Panc1 (cell line): ENCODE data around the gene FHIT.

Experiments used
- CTCF ChIP-seq: fragments of 450-650 bp; IDR thresholded peaks from 2 replicates; pipeline ENCODE4 v1.5.1; 2017; ENCODE audit warnings: mild to moderate bottlenecking
- REST ChIP-seq, 2 experiments: IDR thresholded peaks; 2 replicates each; pipeline ENCODE4 v1.6.1; 2011 to 2012; ENCODE audit warnings: low read depth in 2 of 2, control low read depth in 1 of 2, low read length in 1 of 2, mild to moderate bottlenecking in 1 of 2, moderate library complexity in 1 of 2; ENCODE audit not compliant: insufficient read depth in 1 of 2
- SIN3A ChIP-seq: IDR thresholded peaks from 2 replicates; pipeline ENCODE4 v1.6.1; 2012; ENCODE audit warnings: low read depth, mild to moderate bottlenecking, low read length, moderate library complexity, borderline replicate concordance; ENCODE audit not compliant: insufficient read depth
- TCF7L2 ChIP-seq: IDR thresholded peaks from 2 replicates; pipeline ENCODE4 v1.6.1; 2011; ENCODE audit warnings: mild to moderate bottlenecking, low read depth, low read length, inconsistent platforms

- no peak for TF ChIP-seq CTCF
- TF ChIP-seq TCF7L2, result no peak
- TF ChIP-seq SIN3A, result no peak
- no peak for TF ChIP-seq REST (IDR thresholded peaks at IDR 0.05; ENCODE audit: insufficient read depth in 1 of 2, low read depth in 2 of 2, low read length in 1 of 2)
Observed at GRCh38 chr3:61018807-61019206, 232.4 kb downstream of the FHIT start.
